PC-3 (cell line): Measurements from ENCODE around the gene UGT1A5.

Experiments
- CTCF ChIP-seq: fragments of 300-600 bp; sonication (generic); conservative IDR thresholded peaks from 2 replicates; pipeline ENCODE4 v1.5.1; 2017; ENCODE audit warnings: antibody characterized with exemption, low read depth, mild to moderate bottlenecking, low read length
- EZH2 ChIP-seq: fragments of 300-600 bp; sonication (generic); IDR thresholded peaks from one replicate; pipeline ENCODE4 v1.6.1; 2017; ENCODE audit warnings: antibody characterized with exemption, mild to moderate bottlenecking, low read length; ENCODE audit not compliant: unreplicated experiment
- EZH2phosphoT487 ChIP-seq: fragments of 300-600 bp; sonication (generic); IDR thresholded peaks from 2 replicates; pipeline ENCODE4 v1.6.1; 2018; ENCODE audit warnings: mild to moderate bottlenecking, antibody characterized with exemption, low read length, borderline replicate concordance

- no peak for TF ChIP-seq EZH2
- TF ChIP-seq CTCF = no peak
- no peak for TF ChIP-seq EZH2phosphoT487
Observed at GRCh38 chr2:233761040-233761769, 48.5 kb downstream of the UGT1A5 start.
